Raji (cell line): ENCODE measurements around the gene RAP1GDS1.

Source experiments
- POLR2A ChIP-seq: IDR thresholded peaks from 2 replicates; pipeline ENCODE4 v1.6.1; 2011; ENCODE audit warnings: low read depth, low read length, control low read depth; ENCODE audit not compliant: insufficient read depth

The RAP1GDS1 gene

GRCh38 chr4:98383431-98384106 lies 122.4 kb downstream of the RAP1GDS1 start:
- TF ChIP-seq POLR2A: no peak

GRCh38 chr4:98385831-98386230 lies 124.6 kb downstream of the RAP1GDS1 start:
- TF ChIP-seq POLR2A: no peak

GRCh38 chr4:98387345-98388026 lies 126.3 kb downstream of the RAP1GDS1 start:
- TF ChIP-seq POLR2A: no peak

- TF ChIP-seq POLR2A: no peak
Measured at GRCh38 chr4:98394134-98394533, 132.9 kb downstream of the RAP1GDS1 start.

GRCh38 chr4:98399915-98400314 lies 138.7 kb downstream of the RAP1GDS1 start:
- TF ChIP-seq POLR2A: no peak

DNA sequence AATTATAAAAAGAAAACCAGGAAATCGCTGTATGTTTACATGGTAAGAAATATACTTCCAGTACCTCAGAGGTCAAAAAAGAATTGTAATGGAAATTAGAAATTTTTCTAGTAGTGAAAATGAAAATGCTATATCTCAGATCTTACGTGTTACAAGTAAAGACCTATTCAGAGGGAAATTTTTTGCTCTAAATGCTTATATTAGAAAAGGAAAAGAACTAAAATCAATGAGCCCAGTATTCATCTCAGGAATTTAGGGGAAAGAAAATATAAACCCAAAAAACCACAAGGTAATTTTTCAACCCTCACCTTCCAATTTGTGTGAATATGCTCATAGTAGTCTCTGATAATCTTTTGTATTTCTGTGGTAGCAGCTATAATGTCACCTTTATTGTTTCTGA lies 145.6 kb downstream of the RAP1GDS1 start:
- no peak for TF ChIP-seq POLR2A

- TF ChIP-seq POLR2A: no peak
Measured at GRCh38 chr4:98411731-98412130, 150.5 kb downstream of the RAP1GDS1 start.

DNA sequence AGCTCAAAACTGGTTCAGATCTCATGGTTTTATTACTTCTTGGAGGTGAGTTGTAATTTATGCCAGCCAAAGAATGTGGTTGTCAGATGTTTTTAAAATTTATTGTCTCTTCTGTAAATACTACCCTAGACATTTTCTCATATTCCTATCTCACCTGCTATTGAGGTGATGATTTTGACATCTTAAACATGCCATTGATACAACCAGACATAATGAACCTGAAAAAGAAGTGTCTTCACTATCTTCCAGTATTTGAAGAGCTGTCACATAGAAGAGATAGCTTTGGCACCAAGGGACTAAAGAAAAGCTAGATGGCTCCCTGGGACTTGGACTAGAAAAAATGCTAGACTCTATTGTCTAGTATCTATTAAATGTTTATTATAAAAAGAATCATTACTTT lies 155.7 kb downstream of the RAP1GDS1 start:
- TF ChIP-seq POLR2A: no peak

GRCh38 chr4:98421111-98421510 lies 159.9 kb downstream of the RAP1GDS1 start:
- TF ChIP-seq POLR2A: no peak

- TF ChIP-seq POLR2A: no peak
Measured at GRCh38 chr4:98423009-98423408, 161.8 kb downstream of the RAP1GDS1 start.

DNA sequence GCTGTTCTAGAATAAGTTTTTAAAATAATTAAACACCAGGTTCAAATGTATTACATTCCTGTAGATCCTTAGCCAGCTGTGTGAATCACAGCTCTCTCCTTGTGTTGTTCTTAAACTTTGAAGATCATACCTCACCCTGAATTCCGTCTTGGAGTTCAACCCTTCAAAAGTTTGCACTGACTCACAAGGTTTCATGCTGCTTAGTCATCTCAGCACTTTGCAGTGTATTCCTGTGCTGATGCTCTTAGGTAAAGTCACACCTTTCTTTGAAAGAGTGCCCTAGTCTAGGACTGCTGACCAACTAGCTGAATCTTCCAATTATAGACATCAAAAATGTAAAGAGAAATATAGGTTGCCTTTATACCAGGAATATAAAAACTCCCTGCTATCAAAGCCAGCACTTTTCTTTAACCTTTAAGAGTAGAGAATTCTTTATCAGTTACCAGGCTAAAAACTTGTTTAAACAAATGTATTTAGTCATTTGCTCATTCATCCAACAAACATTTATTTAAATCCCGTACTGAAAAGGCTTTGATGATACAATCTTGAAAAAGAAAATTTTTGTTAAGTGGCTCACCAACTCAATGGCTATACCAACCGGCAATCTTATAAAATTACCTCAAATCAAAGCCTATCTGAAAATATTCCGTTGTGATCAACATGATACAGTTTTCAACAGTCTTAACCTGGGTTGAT lies 169.7 kb downstream of the RAP1GDS1 start:
- TF ChIP-seq POLR2A: no peak

GRCh38 chr4:98433691-98434090 lies 172.5 kb downstream of the RAP1GDS1 start:
- no peak for TF ChIP-seq POLR2A

DNA sequence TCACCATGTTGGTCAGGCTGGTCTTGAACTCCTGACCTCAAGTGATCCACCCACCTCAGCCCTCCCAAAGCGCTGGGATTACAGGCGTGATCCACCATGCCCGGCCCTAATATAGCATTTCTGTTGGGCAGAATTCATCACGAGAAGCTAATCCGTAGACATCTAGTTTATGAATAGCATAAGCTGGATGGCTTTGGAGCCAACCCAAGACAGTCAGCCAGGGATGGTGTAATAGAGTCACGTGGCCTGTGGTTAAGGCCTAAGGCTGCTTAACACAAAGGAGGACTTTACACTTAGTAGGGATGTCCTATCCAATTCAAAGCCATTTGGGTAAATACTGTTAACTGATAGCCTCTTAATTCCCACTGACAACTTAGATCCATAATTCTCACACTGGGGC lies 173.6 kb downstream of the RAP1GDS1 start:
- TF ChIP-seq POLR2A: no peak

- no peak for TF ChIP-seq POLR2A
Measured at GRCh38 chr4:98444371-98444770, 183.2 kb downstream of the RAP1GDS1 start.

- TF ChIP-seq POLR2A: no peak
Measured at GRCh38 chr4:98446499-98447375, 185.6 kb downstream of the RAP1GDS1 start.

GRCh38 chr4:98447648-98448047 lies 186.5 kb downstream of the RAP1GDS1 start:
- TF ChIP-seq POLR2A: no peak

GRCh38 chr4:98448908-98449307 lies 187.7 kb downstream of the RAP1GDS1 start:
- no peak for TF ChIP-seq POLR2A
